HepG2 (cell line): ENCODE results near the gene SLC35B1. TPM values are rescaled to one million over a fixed set of nuclear protein-coding genes. Genes with fewer than 3 reads are reported as not detected.

Experiments
- DPF2 ChIP-seq: sonication (generic); formaldehyde crosslinking; IDR thresholded peaks from 2 replicates; pipeline ENCODE4 v1.4.0; 2020; ENCODE audit warnings: mild to moderate bottlenecking, low read depth, missing genetic modification reagents, borderline replicate concordance
- ERF ChIP-seq: IDR thresholded peaks from 2 replicates; pipeline ENCODE4 v1.6.1; 2018; ENCODE audit warnings: missing biosample characterization, missing genetic modification reagents
- EZH2 ChIP-seq: conservative IDR thresholded peaks from 2 replicates; pipeline ENCODE4 v1.6.1; 2012; ENCODE audit warnings: mild to moderate bottlenecking, low read depth, low read length, moderate library complexity
- FIP1L1 ChIP-seq: fragments of 200-400 bp; formaldehyde crosslinking; IDR thresholded peaks from 2 replicates; pipeline ENCODE4 v1.6.1; 2018; ENCODE audit warnings: low read depth, mild to moderate bottlenecking, low read length, moderate library complexity, borderline replicate concordance; ENCODE audit not compliant: insufficient read depth
- FOXJ3 ChIP-seq: sonication (generic); formaldehyde crosslinking; IDR thresholded peaks from 2 replicates; pipeline ENCODE4 v1.4.0; 2020; ENCODE audit warnings: missing genetic modification reagents, mild to moderate bottlenecking, borderline replicate concordance
- HCFC1 ChIP-seq: fragments of 150-350 bp; IDR thresholded peaks from 2 replicates; pipeline ENCODE4 v1.6.1; 2014; ENCODE audit warnings: low read depth, low read length
- HDAC6 ChIP-seq: fragments of 200-600 bp; sonication (generic); IDR thresholded peaks from 2 replicates; pipeline ENCODE4 v1.7.0; 2017; ENCODE audit warnings: mild to moderate bottlenecking, antibody characterized with exemption, low read length, low read depth
- HNRNPUL1 ChIP-seq: fragments of 200-400 bp; formaldehyde crosslinking; IDR thresholded peaks from 2 replicates; pipeline ENCODE4 v1.6.1; 2017; ENCODE audit warnings: low read depth, mild to moderate bottlenecking, low read length, moderate library complexity
- KLF16 ChIP-seq, 2 experiments: sonication (generic) in 1 of 2; formaldehyde crosslinking in 1 of 2; IDR thresholded peaks; 2 replicates each; pipeline versions ENCODE4 v1.6.1 to v1.8.0; 2016 to 2023; ENCODE audit warnings: missing genetic modification reagents in 2 of 2, missing compliant biosample characterization in 1 of 2
- LCORL ChIP-seq, 2 experiments: fragments of 450-650 bp in 1 of 2; sonication (generic) in 1 of 2; formaldehyde crosslinking in 1 of 2; IDR thresholded peaks; 2 replicates each; pipeline versions ENCODE4 v1.5.0 to v1.6.1; 2017 to 2020; ENCODE audit warnings: antibody characterized with exemption in 1 of 2, missing genetic modification reagents in 1 of 2
- MED13 ChIP-seq: sonication (generic); formaldehyde crosslinking; IDR thresholded peaks from 2 replicates; pipeline ENCODE4 v1.5.0; 2020; ENCODE audit warnings: missing genetic modification reagents
- NFRKB ChIP-seq: fragments of 450-650 bp; IDR thresholded peaks from 2 replicates; pipeline ENCODE4 v1.6.1; 2017
- PATZ1 ChIP-seq: sonication (generic); formaldehyde crosslinking; IDR thresholded peaks from 2 replicates; pipeline ENCODE4 v1.4.0; 2020; ENCODE audit warnings: missing genetic modification reagents
- SKI ChIP-seq: fragments of 450-650 bp; IDR thresholded peaks from one replicate; pipeline ENCODE4 v1.6.1; 2018; ENCODE audit warnings: mild to moderate bottlenecking; ENCODE audit not compliant: partially characterized antibody
- SMYD3 ChIP-seq: sonication (generic); formaldehyde crosslinking; IDR thresholded peaks from 2 replicates; pipeline ENCODE4 v1.8.1; 2023; ENCODE audit warnings: mild to moderate bottlenecking, missing genetic modification reagents
- U2AF2 ChIP-seq: fragments of 200-400 bp; formaldehyde crosslinking; IDR thresholded peaks from 2 replicates; pipeline ENCODE4 v1.6.1; 2017; ENCODE audit warnings: low read depth, mild to moderate bottlenecking, low read length
- ZNF282 ChIP-seq: fragments of 450-650 bp; IDR thresholded peaks from 2 replicates; pipeline ENCODE4 v1.6.1; 2018; ENCODE audit not compliant: partially characterized antibody
- ZNF710 ChIP-seq: sonication (generic); formaldehyde crosslinking; IDR thresholded peaks from 2 replicates; pipeline ENCODE4 v1.5.0; 2020; ENCODE audit warnings: mild to moderate bottlenecking, missing genetic modification reagents, borderline replicate concordance
- ZNF776 ChIP-seq: sonication (generic); formaldehyde crosslinking; IDR thresholded peaks from 2 replicates; pipeline ENCODE4 v1.4.0; 2020; ENCODE audit warnings: mild to moderate bottlenecking, missing genetic modification reagents
- polyA plus RNA-seq, 8 experiments: library from polyadenylated mRNA; depleted of rRNA in 3 of 8; stranded (reverse) in 7 of 8; unstranded in 1 of 8; fragments of >200 nt; fragmentation: Illumina TruSeq in 4 of 8; extraction: Trizol in 4 of 8; gene quantifications; 2 replicates each; pipeline versions ENCODE4 v1.2.1 to v1.2.3, GENCODE V29; 2011 to 2016; ENCODE audit warnings: low read depth in 4 of 8, missing spikeins in 1 of 8, mixed read lengths in 1 of 8; ENCODE audit not compliant: insufficient read depth in 1 of 8
- total RNA-seq, 5 experiments: library from RNA; depleted of rRNA; stranded (reverse); fragments of >200 nt; fragmentation: Illumina TruSeq; extraction: Trizol; gene quantifications; 2 replicates each; pipeline ENCODE4 v1.2.3, GENCODE V29; 2016; ENCODE audit warnings: low read depth in 1 of 5

Gene SLC35B1
- total and polyA plus RNA-seq, 2 of the 13 experiments (the other 11 are each of a cell fraction or from before 2014, with no cell fraction given), result 99.6 to 113 TPM

- TF ChIP-seq DPF2 (CRISPR knock-in tag), result 0 out of 2 replicates have a peak, but pooled peaks have one; percentile 29
- no peak for TF ChIP-seq FOXJ3
- TF ChIP-seq SMYD3 (CRISPR knock-in tag), result 0 out of 2 replicates have a peak, but pooled peaks have one; percentile 50
- no peak for TF ChIP-seq EZH2
- no peak for TF ChIP-seq ERF (CRISPR knock-in tag)
- no peak for TF ChIP-seq NFRKB
- no peak for TF ChIP-seq HDAC6
- no peak for TF ChIP-seq ZNF710 (CRISPR knock-in tag)
- 0 out of 2 replicates have a peak, but pooled peaks have one; percentile 12 for TF ChIP-seq LCORL (IDR thresholded peaks at IDR 0.05)
- no peak; the same call in 1 of the 2 replicates for TF ChIP-seq LCORL (CRISPR knock-in tag; IDR thresholded peaks at IDR 0.05)
- no peak for TF ChIP-seq HNRNPUL1
- no peak for TF ChIP-seq U2AF2
- TF ChIP-seq PATZ1 (CRISPR knock-in tag), result no peak
- no peak for TF ChIP-seq MED13 (CRISPR knock-in tag)
- TF ChIP-seq FIP1L1, result no peak
- no peak for TF ChIP-seq SKI
- TF ChIP-seq HCFC1, result no peak
- TF ChIP-seq KLF16 (CRISPR knock-in tag; IDR thresholded peaks at IDR 0.05), result no peak
- TF ChIP-seq ZNF282, result no peak
- no peak for TF ChIP-seq ZNF776
Observed at GRCh38 chr17:49747632-49748031, 39.9 kb upstream of the SLC35B1 start (continued).
